ENCODE data around the gene ATPAF1.

The ATPAF1 gene

GRCh38 chr1:46689897-46690296 is 21.7 kb upstream of the ATPAF1 start:
- in situ Hi-C loops (cut with MboI; ENCODE audit: low sequenced_read_pairs, unreplicated experiment) = no loop called here
- no peak for TF ChIP-seq CTCF (IDR thresholded peaks at IDR 0.05; ENCODE audit: borderline replicate concordance, control extremely low read depth, extremely low read depth, insufficient read depth, missing control alignments)
- no peak for DNase-seq (ENCODE audit: low spot score)

- no peak for DNase-seq (ENCODE audit: low spot score)
- TF ChIP-seq CTCF (IDR thresholded peaks at IDR 0.05; ENCODE audit: borderline replicate concordance, control extremely low read depth, extremely low read depth, insufficient read depth, missing control alignments) = no peak
- in situ Hi-C loops (cut with MboI; ENCODE audit: low sequenced_read_pairs, unreplicated experiment) = no loop called here
These were observed 21.2 kb upstream of the ATPAF1 start for GRCh38 chr1:46689356-46689755.

GRCh38 chr1:46687921-46688509 is 19.9 kb upstream of the ATPAF1 start:
- TF ChIP-seq CTCF (IDR thresholded peaks at IDR 0.05; ENCODE audit: borderline replicate concordance, control extremely low read depth, extremely low read depth, insufficient read depth, missing control alignments) = no peak
- no peak for DNase-seq (ENCODE audit: low spot score)
- in situ Hi-C loops (cut with MboI; ENCODE audit: low sequenced_read_pairs, unreplicated experiment) = no loop called here

- in situ Hi-C loops (cut with MboI; ENCODE audit: low sequenced_read_pairs, unreplicated experiment) = no loop called here
- no peak for TF ChIP-seq CTCF (IDR thresholded peaks at IDR 0.05; ENCODE audit: borderline replicate concordance, control extremely low read depth, extremely low read depth, insufficient read depth, missing control alignments)
- no peak for DNase-seq (ENCODE audit: low spot score)
These were observed 19.0 kb upstream of the ATPAF1 start for GRCh38 chr1:46687093-46687659.

- TF ChIP-seq CTCF (IDR thresholded peaks at IDR 0.05; ENCODE audit: borderline replicate concordance, control extremely low read depth, extremely low read depth, insufficient read depth, missing control alignments) = no peak
- in situ Hi-C loops (cut with MboI; ENCODE audit: low sequenced_read_pairs, unreplicated experiment) = no loop called here
- DNase-seq (ENCODE audit: low spot score) = no peak
These were observed 18.1 kb upstream of the ATPAF1 start for GRCh38 chr1:46686255-46686654.

GRCh38 chr1:46684670-46685069 is 16.5 kb upstream of the ATPAF1 start:
- DNase-seq (ENCODE audit: low spot score) = no peak
- in situ Hi-C loops (cut with MboI; ENCODE audit: low sequenced_read_pairs, unreplicated experiment) = no loop called here
- no peak for TF ChIP-seq CTCF (IDR thresholded peaks at IDR 0.05; ENCODE audit: borderline replicate concordance, control extremely low read depth, extremely low read depth, insufficient read depth, missing control alignments)
